Stimulated activated CD4-positive, alpha-beta T cell treated with anti-CD3 and anti-CD28 coated beads, Interleukin-15, amount 100 ng/mL, for 1 hour (primary cell): ENCODE measurements around the gene ACTC1.

Experiments used
- DNase-seq, 2 donors: peaks; one replicate each; pipeline ENCODE4 v3.0.0-alpha.2; 2020; ENCODE audit warnings: low read depth in 1 of 2, low spot score in 1 of 2

The ACTC1 gene

GRCh38 chr15:34759992-34760391 lies 35.4 kb downstream of the ACTC1 start:
- DNase-seq, result no peak

- no peak for DNase-seq
Observed at GRCh38 chr15:34759347-34759746, 36.0 kb downstream of the ACTC1 start.

GRCh38 chr15:34757262-34757661 lies 38.1 kb downstream of the ACTC1 start:
- DNase-seq, result no peak

GRCh38 chr15:34755419-34755773 lies 40.0 kb downstream of the ACTC1 start:
- no peak for DNase-seq

GRCh38 chr15:34754674-34755418 lies 40.5 kb downstream of the ACTC1 start, which contains the start of gene GJD2:
Gene GJD2 (minus strand): TSS chr15:34754998. CDS start chr15:34754488, 510 bp downstream.
- DNase-seq, result no peak

GRCh38 chr15:34754171-34754601 lies 41.2 kb downstream of the ACTC1 start:
- DNase-seq, result no peak

- no peak for DNase-seq
Observed at GRCh38 chr15:34753236-34753894, 42.0 kb downstream of the ACTC1 start.

GRCh38 chr15:34749691-34750090 lies 45.7 kb downstream of the ACTC1 start:
- no peak for DNase-seq
